Muscle layer of duodenum (tissue), 2 donors: ENCODE measurements around the gene PRR19.
A peak's percentile ranks its signal among the peaks of the same experiment; 100 is the strongest.

Experiments used
- H3K27ac ChIP-seq: one replicate; pipeline ENCODE4 v1.7.0; 2013; ENCODE audit warnings: mild to moderate bottlenecking, low read length
- H3K27me3 ChIP-seq: one replicate; pipeline ENCODE4 v1.7.0; 2013; ENCODE audit warnings: low read depth, mild to moderate bottlenecking, control low read depth, low read length
- H3K36me3 ChIP-seq, 2 donors: one replicate each; pipeline ENCODE4 v1.7.0; 2013; ENCODE audit warnings: low read length in 2 of 2, control low read depth in 1 of 2, mild to moderate bottlenecking in 1 of 2; ENCODE audit not compliant: insufficient read depth in 2 of 2, control insufficient read depth in 1 of 2
- H3K4me1 ChIP-seq, 2 donors: one replicate each; pipeline ENCODE4 v1.7.0; 2013; ENCODE audit warnings: low read length in 2 of 2, mild to moderate bottlenecking in 2 of 2, control low read depth in 1 of 2, moderate library complexity in 1 of 2; ENCODE audit not compliant: insufficient read depth in 2 of 2, control insufficient read depth in 1 of 2
- H3K4me3 ChIP-seq, 2 donors: one replicate each; pipeline ENCODE4 v1.7.0; 2013; ENCODE audit warnings: low read length in 2 of 2, low read depth in 1 of 2, mild to moderate bottlenecking in 1 of 2
- H3K9me3 ChIP-seq, 2 donors: one replicate each; pipeline ENCODE4 v1.7.0; 2013; ENCODE audit warnings: low read length in 2 of 2, control low read depth in 1 of 2, mild to moderate bottlenecking in 1 of 2; ENCODE audit not compliant: control insufficient read depth in 1 of 2
- donor health status: healthy.

The PRR19 gene

DNA sequence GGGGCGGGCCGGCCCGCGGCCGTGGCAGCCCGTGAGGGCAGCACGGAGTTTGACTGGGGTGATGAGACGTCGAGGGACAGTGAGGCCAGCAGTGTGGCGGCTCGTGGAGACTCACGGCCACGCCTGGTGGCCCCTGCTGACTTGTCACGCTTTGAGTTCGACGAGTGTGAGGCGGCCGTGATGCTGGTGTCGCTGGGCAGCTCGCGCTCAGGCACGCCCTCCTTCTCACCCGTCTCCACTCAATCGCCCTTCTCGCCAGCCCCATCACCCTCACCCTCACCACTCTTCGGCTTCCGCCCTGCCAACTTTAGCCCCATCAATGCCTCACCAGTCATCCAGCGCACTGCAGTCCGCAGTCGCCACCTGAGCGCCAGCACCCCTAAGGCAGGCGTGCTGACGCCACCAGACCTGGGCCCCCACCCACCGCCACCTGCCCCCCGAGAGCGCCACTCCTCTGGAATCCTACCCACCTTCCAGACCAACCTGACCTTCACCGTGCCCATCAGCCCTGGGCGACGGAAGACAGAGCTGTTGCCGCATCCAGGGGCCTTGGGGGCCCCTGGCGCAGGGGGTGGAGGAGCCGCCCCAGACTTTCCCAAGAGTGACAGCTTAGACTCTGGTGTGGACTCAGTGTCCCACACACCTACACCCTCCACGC is 28.4 kb upstream of the PRR19 start:
- no peaks in the 10 kb centered on the region for H3K9me3 ChIP-seq
- no peaks in the 10 kb centered on the region for H3K27me3 ChIP-seq
- H3K4me3 ChIP-seq: no peak overlapping the region
- no peak overlapping the region for H3K27ac ChIP-seq
- H3K4me1 ChIP-seq: peaks cover 24 to 58% of the 10 kb centered on the region in 2 donors
- H3K36me3 ChIP-seq: peaks cover 6 to 44% of the 10 kb centered on the region in 2 donors

DNA sequence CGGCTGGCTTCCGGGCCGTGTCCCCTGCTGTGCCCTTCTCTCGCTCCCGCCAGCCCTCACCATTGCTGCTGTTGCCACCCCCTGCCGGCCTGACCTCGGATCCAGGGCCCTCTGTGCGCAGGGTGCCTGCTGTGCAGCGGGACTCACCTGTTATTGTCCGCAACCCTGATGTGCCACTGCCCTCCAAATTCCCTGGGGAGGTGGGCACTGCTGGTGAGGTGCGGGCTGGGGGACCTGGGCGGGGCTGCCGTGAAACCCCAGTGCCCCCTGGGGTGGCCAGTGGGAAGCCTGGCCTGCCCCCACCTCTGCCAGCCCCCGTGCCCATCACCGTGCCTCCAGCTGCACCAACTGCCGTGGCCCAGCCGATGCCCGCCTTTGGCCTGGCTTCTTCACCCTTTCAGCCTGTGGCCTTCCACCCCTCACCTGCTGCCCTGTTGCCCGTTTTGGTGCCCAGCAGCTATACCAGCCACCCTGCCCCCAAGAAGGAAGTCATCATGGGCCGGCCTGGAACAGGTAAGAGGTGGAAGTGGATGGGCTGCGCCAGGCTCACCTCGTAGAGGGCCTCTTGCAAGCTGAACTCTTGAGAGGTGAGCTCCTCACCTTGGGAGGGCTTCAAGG is 27.8 kb upstream of the PRR19 start:
- H3K27ac ChIP-seq: no peak overlapping the region
- no peaks in the 10 kb centered on the region for H3K9me3 ChIP-seq
- H3K4me1 ChIP-seq: peaks cover 31 to 64% of the 10 kb centered on the region in 2 donors
- peaks cover 6 to 43% of the 10 kb centered on the region in 2 donors for H3K36me3 ChIP-seq
- no peak overlapping the region for H3K4me3 ChIP-seq
- H3K27me3 ChIP-seq: no peaks in the 10 kb centered on the region

DNA sequence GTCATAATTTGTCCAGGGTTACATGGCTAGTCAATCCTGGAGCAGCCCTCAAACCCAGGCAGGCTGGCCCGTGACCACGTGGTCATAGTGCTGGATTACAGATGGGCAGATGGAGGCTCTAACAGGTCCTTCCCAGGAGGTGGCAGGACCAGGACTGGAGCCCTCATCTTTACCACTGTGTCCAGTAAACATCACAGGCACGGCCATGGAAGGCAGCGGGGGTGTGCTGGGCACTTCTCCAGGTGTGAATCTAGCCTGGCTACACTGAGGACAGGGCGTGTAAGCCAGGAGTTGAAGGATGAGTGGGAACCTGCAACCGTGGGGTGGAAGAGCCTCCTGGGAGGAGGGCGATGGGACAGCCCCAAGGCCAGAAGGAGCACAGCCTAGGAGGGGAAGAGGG is 26.8 kb upstream of the PRR19 start:
- Histone ChIP-seq H3K27me3 (no peaks in the 10 kb centered on the region), H3K4me3 (no peak overlapping the region), H3K9me3 (no peaks in the 10 kb centered on the region), H3K27ac (no peak overlapping the region), H3K4me1 (peaks cover 31 to 65% of the 10 kb centered on the region in 2 donors), H3K36me3 (peaks cover 6 to 35% of the 10 kb centered on the region in 2 donors)

DNA sequence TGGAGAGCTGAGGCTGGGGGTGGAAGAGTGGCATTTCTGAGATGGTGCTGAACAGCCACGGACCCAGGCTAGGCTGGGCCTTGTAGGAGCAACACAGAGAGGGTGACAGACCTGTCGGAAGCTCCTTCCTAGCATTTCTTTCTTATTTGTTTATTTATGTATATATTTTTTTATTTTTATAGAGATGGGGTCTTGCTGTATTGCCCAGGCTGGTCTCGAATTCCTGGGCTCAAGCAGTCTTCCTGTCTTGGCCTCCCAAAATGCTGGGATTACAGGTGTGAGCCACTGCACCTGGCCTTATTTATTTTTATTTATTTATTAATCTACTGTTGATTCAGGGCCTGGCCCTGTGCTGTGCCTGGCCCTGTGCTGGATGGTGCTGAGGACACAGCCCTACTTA is 26.4 kb upstream of the PRR19 start:
- peaks cover 30 to 61% of the 10 kb centered on the region in 2 donors for H3K4me1 ChIP-seq
- no peak overlapping the region for H3K27ac ChIP-seq
- peaks cover 6 to 31% of the 10 kb centered on the region in 2 donors for H3K36me3 ChIP-seq
- H3K9me3 ChIP-seq: no peaks in the 10 kb centered on the region
- no peak overlapping the region for H3K4me3 ChIP-seq
- no peaks in the 10 kb centered on the region for H3K27me3 ChIP-seq

DNA sequence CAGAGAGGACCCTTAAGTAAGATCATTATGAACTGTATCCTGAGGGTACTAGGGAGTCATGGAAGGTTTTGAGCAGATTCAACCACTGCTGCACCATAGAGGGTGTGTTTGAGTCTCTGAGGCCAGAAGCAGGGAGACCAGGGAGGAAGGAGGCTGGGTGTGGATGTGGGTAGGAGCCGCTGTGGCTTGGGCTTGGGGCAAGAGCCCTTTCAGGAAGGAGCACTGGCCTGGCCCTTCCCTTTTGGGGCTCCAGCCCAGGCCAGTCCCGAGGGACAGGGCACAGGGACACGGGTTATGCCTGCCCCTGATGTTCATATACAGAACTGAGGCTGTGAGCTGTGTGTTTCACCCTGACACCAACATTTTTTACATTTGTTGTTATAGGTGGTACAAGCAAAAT is 25.6 kb upstream of the PRR19 start:
- Histone ChIP-seq H3K9me3 (no peaks in the 10 kb centered on the region), H3K4me1 (peaks cover 28 to 56% of the 10 kb centered on the region in 2 donors), H3K27ac (peak overlapping the region; percentile 56), H3K27me3 (no peaks in the 10 kb centered on the region), H3K4me3 (no peak overlapping the region), H3K36me3 (peaks cover 6 to 34% of the 10 kb centered on the region in 2 donors)

DNA sequence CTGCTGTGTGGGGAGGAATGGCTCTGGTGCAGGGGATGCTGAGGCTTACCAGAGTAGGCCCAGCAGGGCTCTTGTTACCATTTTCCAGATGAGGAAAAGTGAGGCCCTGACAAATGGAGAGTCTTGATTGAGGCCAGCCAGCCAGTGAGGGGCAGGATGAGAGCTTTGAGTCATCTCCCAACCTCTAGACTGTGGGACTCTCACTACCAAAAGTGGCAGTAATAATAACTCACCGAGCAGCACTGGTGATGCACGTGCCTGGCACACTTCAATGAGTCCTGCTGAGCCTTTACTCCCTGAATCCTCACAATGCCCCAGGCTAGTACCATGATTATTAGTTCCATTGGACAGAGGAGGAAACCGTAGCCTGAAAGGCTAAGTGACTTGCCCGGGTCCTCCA is 25.1 kb upstream of the PRR19 start:
- Histone ChIP-seq H3K27me3 (no peaks in the 10 kb centered on the region), H3K9me3 (no peaks in the 10 kb centered on the region), H3K4me3 (no peak overlapping the region), H3K27ac (peak overlapping the region; percentile 56), H3K4me1 (peaks cover 32 to 58% of the 10 kb centered on the region in 2 donors), H3K36me3 (peaks cover 6 to 36% of the 10 kb centered on the region in 2 donors)

DNA sequence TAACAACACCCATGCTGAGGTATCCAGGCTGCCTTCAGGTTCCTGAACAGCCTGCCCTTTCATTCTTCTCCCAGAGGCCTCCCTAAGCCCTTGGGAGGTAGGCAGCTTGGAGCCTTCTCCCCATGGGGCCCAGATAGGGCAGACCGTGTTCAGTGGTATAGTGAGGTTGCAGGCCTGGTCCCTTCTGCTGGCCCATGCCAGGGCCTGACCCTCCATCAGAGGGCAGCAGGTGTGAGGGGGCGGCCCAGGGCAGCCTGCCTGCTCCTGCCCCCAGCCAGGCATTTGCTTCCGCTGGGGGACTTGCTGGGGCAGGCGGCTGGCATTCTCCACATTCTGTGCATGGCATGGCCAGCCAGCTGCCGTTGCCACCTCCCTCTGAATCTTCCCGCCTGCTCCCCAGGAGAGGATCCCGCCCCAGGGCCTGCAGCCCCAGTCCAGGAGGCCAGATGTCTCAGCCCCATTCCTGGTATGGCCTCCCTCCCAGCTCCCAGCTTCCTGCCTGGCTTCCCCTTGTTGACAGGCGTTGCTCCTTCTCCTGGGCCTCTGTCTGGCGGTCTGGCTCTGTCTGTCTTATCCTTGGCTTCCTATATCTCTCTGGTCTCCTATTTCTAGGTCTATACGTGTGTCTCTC is 24.0 kb upstream of the PRR19 start:
- Histone ChIP-seq H3K4me1 (peaks cover 37 to 65% of the 10 kb centered on the region in 2 donors), H3K4me3 (peak overlapping the region in 1 of 2 donors; percentile 34), H3K27me3 (no peaks in the 10 kb centered on the region), H3K36me3 (peaks cover 6 to 29% of the 10 kb centered on the region in 2 donors), H3K9me3 (no peaks in the 10 kb centered on the region), H3K27ac (peak overlapping the region; percentile 63)

DNA sequence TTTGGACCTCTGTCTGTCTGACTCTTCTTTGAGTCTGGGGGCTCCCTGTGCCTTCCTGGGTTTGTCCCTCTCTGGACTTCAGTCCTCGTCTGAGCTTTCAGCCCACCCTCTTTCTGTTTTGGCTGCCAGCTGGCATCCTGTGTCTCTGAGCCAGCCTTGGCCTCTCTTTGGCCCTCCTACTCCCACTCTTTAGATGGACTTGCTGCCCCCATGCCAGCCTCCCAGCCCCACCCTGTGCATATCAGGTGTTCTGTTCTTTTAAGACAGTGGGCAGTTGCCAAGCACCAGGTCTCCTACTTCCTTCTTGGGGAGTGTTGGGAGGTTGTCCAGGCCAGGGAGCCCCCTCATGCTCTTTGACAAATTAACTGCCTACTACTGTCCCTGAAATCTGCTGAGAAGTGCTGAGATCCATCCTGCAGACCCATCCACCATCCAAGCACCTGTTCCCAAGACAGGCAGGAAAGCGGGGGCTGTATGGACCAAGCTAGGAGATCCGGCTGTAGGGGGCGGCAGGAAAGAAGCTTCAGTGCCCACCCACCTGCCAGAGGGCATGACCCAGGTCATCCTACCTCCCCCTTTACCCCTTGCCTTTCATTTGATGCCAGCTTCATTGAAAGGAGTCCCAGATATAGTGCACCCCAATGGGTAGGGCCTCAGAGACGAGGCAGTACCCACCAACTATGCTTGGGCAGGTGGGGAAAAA is 23.3 kb upstream of the PRR19 start:
- Histone ChIP-seq H3K36me3 (peaks cover 6 to 22% of the 10 kb centered on the region in 2 donors), H3K4me1 (peaks cover 42 to 72% of the 10 kb centered on the region in 2 donors), H3K4me3 (peak overlapping the region in 1 of 2 donors; percentile 91), H3K27ac (peak overlapping the region; percentile 63), H3K27me3 (no peaks in the 10 kb centered on the region), H3K9me3 (no peaks in the 10 kb centered on the region)

DNA sequence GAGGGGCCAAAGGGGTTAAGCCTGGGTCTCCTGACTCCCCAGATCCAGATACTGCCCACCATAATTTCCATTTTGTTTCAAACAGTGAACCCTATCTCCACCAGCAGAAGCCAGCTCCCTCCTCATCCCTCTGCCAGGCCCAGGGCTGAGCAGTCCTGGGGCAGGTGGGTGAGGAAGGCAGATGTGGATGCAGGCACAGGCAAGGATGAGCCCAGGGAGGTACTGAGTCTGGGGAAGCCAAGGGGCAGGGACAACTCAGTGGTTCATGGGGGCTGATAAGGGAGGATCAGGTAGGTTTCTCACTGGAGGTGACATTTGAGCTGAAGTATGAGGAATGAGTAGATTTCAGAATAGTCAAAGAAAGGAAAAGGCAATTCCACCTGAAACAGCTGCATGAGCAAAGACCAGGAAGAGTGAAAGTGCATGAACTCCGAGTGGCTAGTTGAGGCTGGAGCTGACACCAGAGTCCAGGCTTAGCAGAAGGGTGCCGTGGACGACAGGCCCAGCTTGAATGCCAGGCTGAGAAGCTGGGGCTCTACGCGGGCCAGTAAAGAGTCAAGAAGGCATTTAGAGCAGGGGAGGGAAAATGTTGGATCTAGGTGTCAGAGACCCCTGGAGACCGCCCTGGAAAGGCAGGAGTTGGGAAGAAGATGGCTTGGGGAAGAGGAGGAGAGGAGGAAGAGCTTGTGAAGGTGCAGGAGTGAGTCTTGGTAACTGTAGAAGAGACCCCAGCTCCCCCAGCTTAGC is 22.6 kb upstream of the PRR19 start:
- H3K27me3 ChIP-seq: no peaks in the 10 kb centered on the region
- H3K9me3 ChIP-seq: no peaks in the 10 kb centered on the region
- peak overlapping the region; percentile 65 to 91 for H3K4me3 ChIP-seq
- peak overlapping the region; percentile 84 for H3K27ac ChIP-seq
- peaks cover 42 to 70% of the 10 kb centered on the region in 2 donors for H3K4me1 ChIP-seq
- peaks cover 6 to 15% of the 10 kb centered on the region in 2 donors for H3K36me3 ChIP-seq

DNA sequence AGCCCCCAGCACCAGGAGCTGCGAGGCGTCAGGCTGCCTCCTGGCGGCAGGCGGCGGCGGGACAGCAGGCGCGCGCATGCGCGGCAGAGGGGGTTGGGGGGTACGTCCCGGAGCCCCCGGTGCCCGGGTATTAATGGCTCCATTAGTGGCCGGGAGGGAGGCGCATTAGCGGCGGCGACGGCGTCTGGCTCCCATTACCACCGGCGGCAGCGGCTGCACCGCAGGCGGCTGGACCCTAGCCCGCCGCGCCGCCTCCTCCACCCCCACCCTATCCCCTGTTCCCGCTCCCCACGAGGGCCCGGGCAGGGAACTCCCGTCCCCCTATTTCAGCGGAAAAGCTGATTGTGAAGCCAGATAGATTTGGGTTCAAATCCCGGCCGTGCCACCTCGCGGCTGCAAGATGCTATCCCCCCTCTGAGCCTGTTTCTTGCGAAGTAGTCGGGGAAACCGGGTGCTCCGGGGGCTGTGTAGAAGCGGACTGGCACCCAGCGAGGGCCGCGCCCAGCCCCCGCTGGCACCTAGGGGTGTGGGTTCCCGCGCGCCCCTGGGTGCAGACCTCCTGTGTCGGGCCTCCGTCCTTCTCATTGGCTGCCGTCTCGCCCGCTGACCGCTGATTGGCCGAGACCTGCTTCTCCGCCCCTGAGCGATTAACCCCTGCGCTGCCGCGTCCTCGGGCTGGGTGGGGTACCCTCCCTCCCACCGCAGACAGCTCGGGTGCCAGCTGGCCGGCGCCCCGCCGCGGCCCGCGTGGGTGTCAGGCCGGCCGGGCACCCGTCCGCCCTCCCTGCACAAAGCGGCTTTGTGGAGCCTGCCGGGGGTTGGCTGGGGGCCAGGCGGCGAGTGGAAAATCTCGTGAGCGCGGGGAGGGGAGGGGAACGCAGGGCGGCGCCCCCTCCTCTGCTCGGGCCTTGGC is 21.8 kb upstream of the PRR19 start:
- Histone ChIP-seq H3K36me3 (peaks cover 2 to 11% of the 10 kb centered on the region in 2 donors), H3K4me1 (peaks cover 46 to 70% of the 10 kb centered on the region in 2 donors)

More for the DNA sequence above, 21.8 kb upstream of the PRR19 start:
- H3K4me3 ChIP-seq: peak overlapping the region; percentile 65 to 91
- H3K9me3 ChIP-seq: no peaks in the 10 kb centered on the region
- peak overlapping the region; percentile 84 for H3K27ac ChIP-seq
- no peaks in the 10 kb centered on the region for H3K27me3 ChIP-seq
